Measurements from ENCODE around the gene SIGLEC14. TPM values are rescaled to one million over a fixed set of nuclear protein-coding genes. Genes with fewer than 3 reads are reported as not detected.

SIGLEC14 gene
- total RNA-seq, 1 donor from 2014 or later = 0.75 TPM

DNA sequence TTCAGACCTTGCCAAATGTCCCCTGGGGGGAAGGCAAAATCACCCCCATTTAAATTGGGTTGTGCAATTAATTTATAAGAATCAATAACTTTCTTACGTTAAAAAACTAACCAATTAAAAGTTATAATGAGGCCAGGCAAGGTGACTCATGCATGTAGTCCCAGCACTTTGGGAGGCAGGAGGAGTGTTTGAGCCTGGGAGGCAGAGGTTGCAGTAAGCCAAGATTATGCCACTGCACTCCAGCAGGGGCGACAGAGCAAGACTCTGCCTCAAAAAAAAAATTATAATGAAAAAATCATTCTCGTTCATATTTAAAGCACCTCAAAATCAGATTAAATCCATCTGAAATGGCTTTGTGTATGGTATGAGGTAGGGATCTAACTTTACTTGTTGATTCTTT, 18.4 kb upstream of the SIGLEC14 start:
- TF ChIP-seq, protein P1, sequence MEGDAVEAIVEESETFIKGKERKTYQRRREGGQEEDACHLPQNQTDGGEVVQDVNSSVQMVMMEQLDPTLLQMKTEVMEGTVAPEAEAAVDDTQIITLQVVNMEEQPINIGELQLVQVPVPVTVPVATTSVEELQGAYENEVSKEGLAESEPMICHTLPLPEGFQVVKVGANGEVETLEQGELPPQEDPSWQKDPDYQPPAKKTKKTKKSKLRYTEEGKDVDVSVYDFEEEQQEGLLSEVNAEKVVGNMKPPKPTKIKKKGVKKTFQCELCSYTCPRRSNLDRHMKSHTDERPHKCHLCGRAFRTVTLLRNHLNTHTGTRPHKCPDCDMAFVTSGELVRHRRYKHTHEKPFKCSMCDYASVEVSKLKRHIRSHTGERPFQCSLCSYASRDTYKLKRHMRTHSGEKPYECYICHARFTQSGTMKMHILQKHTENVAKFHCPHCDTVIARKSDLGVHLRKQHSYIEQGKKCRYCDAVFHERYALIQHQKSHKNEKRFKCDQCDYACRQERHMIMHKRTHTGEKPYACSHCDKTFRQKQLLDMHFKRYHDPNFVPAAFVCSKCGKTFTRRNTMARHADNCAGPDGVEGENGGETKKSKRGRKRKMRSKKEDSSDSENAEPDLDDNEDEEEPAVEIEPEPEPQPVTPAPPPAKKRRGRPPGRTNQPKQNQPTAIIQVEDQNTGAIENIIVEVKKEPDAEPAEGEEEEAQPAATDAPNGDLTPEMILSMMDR (IDR thresholded peaks at IDR 0.05) = peak in 1 of 3 experiments; percentile 6
- DNase-seq (ENCODE audit: low spot score in 2 of 2) = no peak
- Histone ChIP-seq H3K27me3 (no peaks in the 10 kb centered on the region), H3K4me1 (no peaks in the 10 kb centered on the region), H3K36me3 (no peaks in the 10 kb centered on the region), H3K27ac (no peak overlapping the region), H3K4me3 (no peak overlapping the region), H3K9me3 (no peaks in the 10 kb centered on the region)
- intact Hi-C loops (cut with DNase I) = no loop called here

DNA sequence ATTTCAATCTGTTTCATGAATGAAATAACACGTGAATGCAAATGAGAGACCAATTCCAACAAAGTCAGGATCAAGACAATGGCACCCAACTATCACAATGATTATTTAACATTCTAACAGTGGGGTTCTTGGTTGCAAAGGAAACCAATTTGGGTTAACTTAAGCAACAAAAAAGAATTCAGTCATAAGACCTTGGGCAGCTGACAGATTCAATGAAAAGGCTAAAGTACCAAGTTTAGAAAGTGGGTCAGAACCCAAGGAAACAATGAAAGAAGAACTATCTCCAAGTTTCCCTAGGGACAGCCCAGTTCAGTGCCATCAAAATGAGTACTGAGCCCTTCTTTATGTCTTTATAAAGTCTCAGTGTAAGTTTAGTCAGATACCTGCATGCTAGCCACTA, 17.5 kb upstream of the SIGLEC14 start:
- Histone ChIP-seq H3K36me3 (no peaks in the 10 kb centered on the region), H3K4me1 (no peaks in the 10 kb centered on the region), H3K9me3 (no peaks in the 10 kb centered on the region), H3K4me3 (no peak overlapping the region), H3K27ac (no peak overlapping the region), H3K27me3 (no peaks in the 10 kb centered on the region)
- no peak for DNase-seq (ENCODE audit: low spot score in 2 of 2)
- TF ChIP-seq, protein P1 (IDR thresholded peaks at IDR 0.05) = no peak
- intact Hi-C loops (cut with DNase I) = no loop called here

DNA sequence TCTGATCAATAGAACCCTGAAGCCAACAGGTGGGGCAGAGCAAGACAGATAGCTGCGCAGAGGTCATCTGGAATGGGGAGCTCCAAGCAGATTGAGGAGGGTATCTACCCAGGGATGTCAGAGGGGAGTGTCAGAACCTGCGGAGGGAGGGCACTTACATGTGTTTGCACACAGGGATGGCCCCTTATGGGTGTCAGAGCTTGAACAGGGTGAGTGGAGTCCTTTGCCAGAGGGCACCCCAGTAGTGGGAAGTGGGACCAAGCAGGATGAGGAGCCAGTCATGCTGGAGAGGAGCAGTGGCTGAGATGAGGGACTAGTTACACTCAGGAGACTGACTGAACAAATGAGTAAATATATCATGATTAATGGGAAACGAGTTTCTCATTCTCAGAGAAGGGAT, 17.0 kb upstream of the SIGLEC14 start:
- Histone ChIP-seq H3K27ac (no peak overlapping the region), H3K4me3 (no peak overlapping the region), H3K36me3 (no peaks in the 10 kb centered on the region), H3K4me1 (no peaks in the 10 kb centered on the region), H3K9me3 (no peaks in the 10 kb centered on the region), H3K27me3 (no peaks in the 10 kb centered on the region)
- intact Hi-C loops (cut with DNase I) = no loop called here
- TF ChIP-seq, protein P1 (IDR thresholded peaks at IDR 0.05) = no peak
- DNase-seq (ENCODE audit: low spot score in 2 of 2) = no peak

DNA sequence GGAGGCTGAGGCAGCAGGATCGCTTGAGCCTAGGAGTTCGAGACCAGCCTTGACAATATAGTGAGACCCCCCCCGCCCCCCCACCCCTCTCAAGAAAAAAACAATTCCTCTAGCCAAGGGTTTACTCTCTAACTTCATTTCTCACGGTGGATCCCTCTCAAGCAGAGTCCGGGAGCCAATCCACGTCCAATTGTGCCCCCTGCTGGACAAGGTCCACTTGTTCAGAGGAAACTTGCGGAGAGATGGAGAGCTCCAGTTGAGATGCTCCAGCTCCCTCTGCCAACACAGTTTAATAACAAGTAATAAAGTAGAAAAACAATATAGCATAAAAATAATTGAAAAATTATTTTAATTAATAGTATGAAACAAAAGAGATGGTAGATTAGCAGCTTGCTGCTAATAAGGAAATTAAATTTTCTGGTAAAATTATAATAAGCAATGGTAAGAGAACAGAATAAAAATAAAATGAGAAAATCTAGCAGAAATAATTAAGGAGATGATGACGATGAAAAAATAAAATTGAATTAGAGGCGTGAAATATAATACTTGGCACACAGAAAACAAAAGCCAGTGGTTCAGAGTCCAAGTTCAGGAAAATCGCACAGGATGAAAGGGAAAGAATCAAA, 14.5 kb upstream of the SIGLEC14 start:
- DNase-seq (ENCODE audit: low spot score in 2 of 2) = no peak

DNA sequence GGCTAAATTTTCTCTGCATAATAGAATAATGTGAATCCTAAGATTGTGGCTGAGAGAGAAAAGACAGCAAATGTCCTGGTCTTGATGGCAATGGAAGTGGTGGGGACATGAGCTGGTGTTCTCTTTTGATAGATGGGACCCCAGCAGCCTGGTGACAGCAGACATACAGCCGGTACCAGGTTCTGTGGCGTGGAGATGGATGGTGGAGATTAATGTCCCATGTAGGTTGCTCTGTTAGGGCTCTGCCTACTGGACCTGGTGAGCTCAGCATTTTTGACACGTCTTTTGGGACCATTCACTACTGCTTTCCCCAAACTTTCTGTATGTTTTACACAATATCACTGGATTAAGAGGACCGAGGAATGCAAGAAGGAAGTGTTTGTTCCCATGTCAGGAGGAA, 8.2 kb upstream of the SIGLEC14 start:
- TF ChIP-seq, protein P1 (IDR thresholded peaks at IDR 0.05) = no peak
- Histone ChIP-seq H3K27me3 (no peaks in the 10 kb centered on the region), H3K4me3 (no peak overlapping the region), H3K27ac (no peak overlapping the region), H3K9me3 (no peaks in the 10 kb centered on the region), H3K4me1 (peaks cover 0 to 2% of the 10 kb centered on the region in 2 donors), H3K36me3 (no peaks in the 10 kb centered on the region)
- intact Hi-C loops (cut with DNase I) = no loop called here
- DNase-seq (ENCODE audit: low spot score in 2 of 2) = no peak

More for the DNA sequence above, 14.5 kb upstream of the SIGLEC14 start:
- Histone ChIP-seq H3K36me3 (no peaks in the 10 kb centered on the region), H3K4me1 (peaks cover 0 to 2% of the 10 kb centered on the region in 2 donors), H3K27me3 (no peaks in the 10 kb centered on the region), H3K27ac (no peak overlapping the region), H3K9me3 (no peaks in the 10 kb centered on the region), H3K4me3 (no peak overlapping the region)
- TF ChIP-seq, protein P1 (IDR thresholded peaks at IDR 0.05) = peak; percentile 13 to 54 (median 45)
- intact Hi-C loops (cut with DNase I) = no loop called here

DNA sequence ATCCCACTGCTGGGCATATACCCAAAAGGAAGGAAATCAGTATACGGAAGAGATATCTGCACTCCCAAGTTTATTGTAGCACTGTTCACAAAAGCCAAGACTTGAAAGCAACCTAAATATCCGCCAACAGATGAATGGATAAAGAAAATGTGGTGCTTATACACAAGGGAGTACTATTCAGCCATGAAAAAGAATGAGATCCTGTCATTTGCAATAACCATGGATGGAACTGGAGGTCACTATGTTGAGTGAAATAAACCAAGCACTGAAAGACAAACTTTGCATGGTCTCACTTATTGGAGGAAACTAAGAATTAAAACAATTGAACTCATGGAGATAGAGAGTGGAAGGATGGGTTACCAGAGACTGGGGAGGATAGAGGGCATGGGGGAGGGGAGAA, 6.5 kb upstream of the SIGLEC14 start:
- Histone ChIP-seq H3K36me3 (no peaks in the 10 kb centered on the region), H3K4me3 (no peak overlapping the region), H3K27ac (no peak overlapping the region), H3K4me1 (peaks cover 0 to 2% of the 10 kb centered on the region in 2 donors), H3K27me3 (no peaks in the 10 kb centered on the region), H3K9me3 (no peaks in the 10 kb centered on the region)
- DNase-seq (ENCODE audit: low spot score in 2 of 2) = no peak
- intact Hi-C loops (cut with DNase I) = no loop called here
- TF ChIP-seq, protein P1 (IDR thresholded peaks at IDR 0.05) = no peak

Data from ascending aorta (tissue), 2 donors.